ENCODE results near the gene KCNG4. TPM values are rescaled to one million over a fixed set of nuclear protein-coding genes. Genes with fewer than 3 reads are reported as not detected.

KCNG4 gene
- total RNA-seq, 1 donor = not detected

GRCh38 chr16:84169765-84170310 lies 70.0 kb downstream of the KCNG4 start:
- no peaks in the 10 kb centered on the region for H3K4me1 ChIP-seq (ENCODE audit: insufficient read depth, low read length)
- H3K27ac ChIP-seq (ENCODE audit: low read depth, low read length) = no peak overlapping the region
- no peaks in the 10 kb centered on the region for H4K20me1 ChIP-seq (ENCODE audit: insufficient read depth, low read length)
- H2AFZ ChIP-seq (ENCODE audit: low read length) = no peak overlapping the region
- no peak overlapping the region for H3K4me3 ChIP-seq (ENCODE audit: insufficient read depth, low read length)
- TF ChIP-seq CTCF (IDR thresholded peaks at IDR 0.05; ENCODE audit: extremely low read depth, low read depth, low read length) = no peak
- H3K27me3 ChIP-seq (ENCODE audit: insufficient read depth, low read length) = peaks cover 27% of the 10 kb centered on the region
- no peaks in the 10 kb centered on the region for H3K9me3 ChIP-seq (ENCODE audit: low read depth, low read length)
- no peak overlapping the region for H3K4me2 ChIP-seq (ENCODE audit: insufficient read depth, low read length)
- H3K79me2 ChIP-seq (ENCODE audit: insufficient read depth, low read length) = no peaks in the 10 kb centered on the region
- H3K36me3 ChIP-seq (ENCODE audit: insufficient read depth, low read length) = no peaks in the 10 kb centered on the region
- no peak for DNase-seq (ENCODE audit: insufficient read length, low spot score, missing footprints)

Small RNA genes within 50 kb of the gene (small RNA-seq; reads per million reads assigned to genes)
- gene RNA5SP433 = not detected

Other genes starting within 250 kb of the KCNG4 start
- not detected in 2 replicates for gene SLC38A8, start 197.2 kb downstream of the KCNG4 start, total RNA-seq
- gene MBTPS1, start 123.1 kb downstream of the KCNG4 start, total RNA-seq = 114 and 133 TPM in 2 replicates
- gene HSDL1, start 94.8 kb downstream of the KCNG4 start, total RNA-seq = 18.1 and 18.9 TPM in 2 replicates
- 0.29 and 0.36 TPM in 2 replicates for gene DNAAF1, start 94.7 kb downstream of the KCNG4 start, total RNA-seq
- 19.5 and 20.6 TPM in 2 replicates for gene TAF1C, start 53.0 kb downstream of the KCNG4 start, total RNA-seq
- under 0.01 TPM in 1 of 2 replicates, not detected in the other for gene ADAD2, start 48.9 kb downstream of the KCNG4 start, total RNA-seq
- not detected in 2 replicates for gene WFDC1, start 54.9 kb upstream of the KCNG4 start, total RNA-seq
- not detected in 2 replicates for gene ATP2C2, start 128.5 kb upstream of the KCNG4 start, total RNA-seq